ENCODE measurements around the gene ABCC9.

The ABCC9 gene

DNA sequence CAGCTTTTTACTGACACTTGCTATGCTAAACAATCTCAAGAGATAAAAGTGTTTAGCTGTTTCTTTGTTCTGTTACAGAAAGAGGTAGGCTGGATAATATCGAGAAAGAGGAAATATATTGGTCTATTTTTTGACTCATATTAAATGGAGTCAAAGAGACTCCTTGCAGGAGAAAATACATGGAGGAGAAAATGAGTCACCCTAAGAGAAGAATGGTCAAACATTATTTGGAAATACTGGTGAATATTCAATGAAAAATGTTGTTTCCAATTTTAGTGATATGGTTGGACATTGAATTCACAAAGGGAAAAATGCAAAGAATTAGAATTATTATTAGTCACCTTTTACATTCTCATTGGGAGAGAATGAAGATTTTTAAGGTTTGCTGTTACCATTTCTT lies 169.9 kb downstream of the ABCC9 start:
- H3K27me3 Mint-ChIP-seq: peaks cover 37% of the 10 kb centered on the region
- no peak overlapping the region for H3K4me3 Mint-ChIP-seq
- peaks cover 6% of the 10 kb centered on the region for H3K4me1 Mint-ChIP-seq (ENCODE audit: low read depth)
- H3K9me3 Mint-ChIP-seq: no peaks in the 10 kb centered on the region
- H3K27ac Mint-ChIP-seq: no peak overlapping the region
- H3K36me3 Mint-ChIP-seq (ENCODE audit: low read depth): no peaks in the 10 kb centered on the region

DNA sequence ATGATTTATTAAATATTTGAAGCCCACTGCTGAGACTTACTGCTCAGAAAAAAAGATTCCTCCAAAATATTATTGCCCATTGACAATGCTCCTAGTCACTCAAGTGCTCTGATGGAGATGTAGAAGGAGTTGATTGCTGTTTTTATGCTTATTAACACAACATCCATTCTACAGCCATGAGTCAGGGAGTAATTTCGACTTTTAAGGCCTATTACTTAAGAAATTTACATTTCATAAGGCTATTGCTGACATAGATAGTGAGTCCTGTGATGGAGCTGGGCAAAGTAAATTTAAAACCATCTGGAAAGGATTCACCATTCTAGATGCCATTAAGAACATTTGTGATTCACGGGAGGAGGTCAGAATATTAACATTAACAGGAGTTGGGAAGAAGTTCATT lies 171.9 kb downstream of the ABCC9 start:
- H3K4me3 Mint-ChIP-seq: no peak overlapping the region
- peaks cover 6% of the 10 kb centered on the region for H3K4me1 Mint-ChIP-seq (ENCODE audit: low read depth)
- H3K27me3 Mint-ChIP-seq: peaks cover 23% of the 10 kb centered on the region
- H3K27ac Mint-ChIP-seq: no peak overlapping the region
- H3K36me3 Mint-ChIP-seq (ENCODE audit: low read depth): no peaks in the 10 kb centered on the region
- H3K9me3 Mint-ChIP-seq: no peaks in the 10 kb centered on the region

DNA sequence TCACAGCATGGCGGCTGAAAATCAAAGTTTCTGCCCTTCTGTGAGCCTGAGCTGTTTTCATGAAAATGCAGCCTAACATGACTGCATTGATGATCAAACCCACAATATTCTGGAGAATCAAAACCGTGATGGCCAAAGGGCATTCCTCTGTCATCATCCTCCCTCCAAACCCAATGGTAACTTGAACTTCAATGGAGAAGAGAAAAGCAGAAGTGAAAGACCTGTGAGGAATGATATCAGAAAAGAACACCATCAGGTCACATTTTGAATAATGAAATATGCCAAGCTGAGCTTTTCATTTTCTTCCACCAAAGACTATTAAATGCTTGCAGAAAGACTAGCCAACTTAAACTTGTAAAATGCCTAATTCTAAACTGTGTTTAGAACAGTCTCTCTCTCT lies 174.8 kb downstream of the ABCC9 start:
- H3K9me3 Mint-ChIP-seq: no peaks in the 10 kb centered on the region
- H3K36me3 Mint-ChIP-seq (ENCODE audit: low read depth): no peaks in the 10 kb centered on the region
- H3K4me3 Mint-ChIP-seq: no peak overlapping the region
- peaks cover 4% of the 10 kb centered on the region for H3K27me3 Mint-ChIP-seq
- no peaks in the 10 kb centered on the region for H3K4me1 Mint-ChIP-seq (ENCODE audit: low read depth)
- no peak overlapping the region for H3K27ac Mint-ChIP-seq

DNA sequence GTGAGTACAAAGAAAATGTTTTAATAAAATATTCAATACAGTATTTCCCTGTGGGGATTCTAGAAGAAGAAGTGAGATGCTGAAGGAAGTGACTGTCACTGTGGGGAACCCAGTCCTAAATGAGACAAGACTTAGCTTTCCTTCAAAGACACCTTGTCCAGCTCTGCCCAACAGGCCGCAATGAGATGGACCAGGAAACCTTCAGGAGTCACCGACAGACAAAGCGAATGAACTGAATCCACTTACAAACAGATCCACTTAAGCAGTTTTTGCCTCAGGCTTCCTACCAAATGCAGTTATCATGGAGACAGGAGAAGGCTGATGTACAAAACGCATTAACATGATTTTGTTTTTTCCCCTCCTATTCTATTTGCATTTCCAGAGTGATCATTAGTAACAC lies 176.3 kb downstream of the ABCC9 start:
- Mint-ChIP-seq H3K9me3 (no peaks in the 10 kb centered on the region), H3K27ac (no peak overlapping the region), H3K4me1 (ENCODE audit: low read depth) (no peaks in the 10 kb centered on the region), H3K27me3 (no peaks in the 10 kb centered on the region), H3K36me3 (ENCODE audit: low read depth) (no peaks in the 10 kb centered on the region), H3K4me3 (no peak overlapping the region)

DNA sequence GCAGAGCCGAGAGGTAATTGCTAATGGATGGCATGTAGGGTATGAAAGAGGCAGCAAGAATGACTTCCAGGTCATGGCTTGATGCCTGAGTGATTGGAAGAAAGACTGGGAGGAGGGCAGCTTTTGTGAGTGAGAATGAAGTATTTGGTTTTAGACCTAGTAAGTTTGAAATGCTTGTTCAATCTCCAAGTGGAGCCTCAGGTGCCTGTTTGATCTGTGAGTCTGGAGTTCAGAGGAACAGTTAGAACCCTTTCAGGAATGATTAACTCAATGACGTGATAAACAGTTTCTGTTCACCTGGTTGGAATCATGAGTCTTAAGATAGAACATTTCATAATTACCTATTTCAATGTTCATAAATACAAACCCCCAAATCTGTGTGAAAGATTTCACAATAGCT lies 177.2 kb downstream of the ABCC9 start:
- Mint-ChIP-seq H3K4me3 (no peak overlapping the region), H3K4me1 (ENCODE audit: low read depth) (no peaks in the 10 kb centered on the region), H3K27me3 (no peaks in the 10 kb centered on the region), H3K9me3 (peaks cover 3% of the 10 kb centered on the region), H3K27ac (no peak overlapping the region), H3K36me3 (ENCODE audit: low read depth) (no peaks in the 10 kb centered on the region)

DNA sequence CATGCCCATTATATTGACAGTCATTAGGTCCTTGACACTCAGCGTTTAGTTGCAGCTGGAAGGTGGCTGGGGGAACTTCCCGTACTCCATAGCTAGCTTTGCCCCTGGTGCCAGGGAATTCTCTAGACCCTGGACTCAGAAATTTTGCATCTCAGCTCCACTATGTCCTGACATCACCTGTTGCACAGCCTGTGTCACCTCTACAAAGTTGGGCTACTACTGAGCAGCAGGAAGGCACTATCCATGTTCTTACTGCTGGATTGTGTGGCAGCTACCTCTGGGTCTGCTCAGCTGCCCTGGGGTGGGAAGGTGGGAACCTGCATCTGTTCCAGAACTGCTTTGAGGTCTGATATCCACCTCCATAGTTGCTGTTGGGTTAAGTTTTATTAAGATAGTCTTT lies 177.7 kb downstream of the ABCC9 start:
- Mint-ChIP-seq H3K27me3 (no peaks in the 10 kb centered on the region), H3K27ac (no peak overlapping the region), H3K4me3 (no peak overlapping the region), H3K36me3 (ENCODE audit: low read depth) (no peaks in the 10 kb centered on the region), H3K9me3 (peaks cover 4% of the 10 kb centered on the region), H3K4me1 (ENCODE audit: low read depth) (no peaks in the 10 kb centered on the region)

DNA sequence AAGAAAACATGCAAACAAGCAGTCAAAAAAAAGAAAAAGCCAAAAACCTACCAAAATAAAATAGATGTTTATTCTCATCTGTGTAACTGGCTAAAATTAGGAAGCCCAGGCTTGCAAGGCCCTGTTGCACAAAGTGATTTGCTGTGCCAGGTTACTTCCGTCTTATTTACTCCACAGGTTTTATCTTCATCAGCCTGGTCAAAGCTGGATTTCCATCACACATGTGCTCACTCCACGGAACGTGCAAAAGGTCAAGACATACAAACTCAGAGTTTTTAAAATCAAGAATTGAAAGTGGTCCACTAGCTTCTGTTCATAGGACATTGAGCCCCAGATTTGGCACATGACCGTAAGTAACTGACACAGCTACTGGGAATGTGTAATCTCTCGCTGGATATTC lies 181.5 kb downstream of the ABCC9 start:
- Mint-ChIP-seq H3K4me3 (no peak overlapping the region), H3K36me3 (ENCODE audit: low read depth) (no peaks in the 10 kb centered on the region), H3K9me3 (peaks cover 4% of the 10 kb centered on the region), H3K27ac (no peak overlapping the region), H3K27me3 (no peaks in the 10 kb centered on the region), H3K4me1 (ENCODE audit: low read depth) (no peaks in the 10 kb centered on the region)

DNA sequence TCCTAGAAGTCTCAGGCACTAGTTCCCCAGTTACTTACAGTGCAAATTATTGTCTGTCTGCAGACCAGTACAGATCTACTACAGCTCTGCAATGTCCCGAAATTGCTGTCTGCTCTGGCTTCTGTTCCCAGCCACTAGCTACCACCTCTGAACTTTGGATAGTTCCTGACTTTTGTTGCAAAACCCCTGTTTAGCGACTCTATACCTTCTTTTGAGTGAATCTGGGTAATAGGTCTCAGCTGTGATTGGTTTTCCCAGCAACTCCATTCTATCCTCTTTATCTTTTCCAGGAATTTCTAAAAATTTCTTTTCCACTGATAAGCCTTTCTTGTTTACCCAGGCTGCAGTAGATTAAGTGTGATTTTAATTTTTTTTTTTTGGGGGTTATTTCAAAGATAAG lies 183.5 kb downstream of the ABCC9 start:
- Mint-ChIP-seq H3K9me3 (peaks cover 4% of the 10 kb centered on the region), H3K27ac (no peak overlapping the region), H3K4me3 (no peak overlapping the region), H3K27me3 (no peaks in the 10 kb centered on the region), H3K4me1 (ENCODE audit: low read depth) (no peaks in the 10 kb centered on the region), H3K36me3 (ENCODE audit: low read depth) (no peaks in the 10 kb centered on the region)

DNA sequence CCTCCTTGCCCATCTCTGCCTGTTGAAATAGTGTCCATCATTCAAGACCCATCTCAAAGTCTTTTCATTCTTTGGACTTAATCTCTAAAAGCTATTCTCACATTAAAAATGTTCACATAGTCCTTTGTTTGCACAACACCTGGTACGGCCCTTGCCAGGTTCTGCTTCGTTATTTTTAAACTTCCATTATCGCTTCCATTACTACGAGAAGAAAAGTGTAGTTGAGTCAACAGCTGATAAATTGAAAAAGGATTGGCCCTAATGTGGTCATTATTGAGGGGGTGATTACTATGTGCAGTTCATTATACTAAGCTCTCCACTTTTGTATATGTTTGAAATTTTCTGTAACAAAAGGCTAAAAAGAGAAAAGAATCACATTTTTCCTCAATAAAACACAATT lies 184.5 kb downstream of the ABCC9 start:
- Mint-ChIP-seq H3K9me3 (peaks cover 4% of the 10 kb centered on the region), H3K27me3 (no peaks in the 10 kb centered on the region), H3K36me3 (ENCODE audit: low read depth) (no peaks in the 10 kb centered on the region), H3K4me3 (no peak overlapping the region), H3K27ac (no peak overlapping the region), H3K4me1 (ENCODE audit: low read depth) (no peaks in the 10 kb centered on the region)

DNA sequence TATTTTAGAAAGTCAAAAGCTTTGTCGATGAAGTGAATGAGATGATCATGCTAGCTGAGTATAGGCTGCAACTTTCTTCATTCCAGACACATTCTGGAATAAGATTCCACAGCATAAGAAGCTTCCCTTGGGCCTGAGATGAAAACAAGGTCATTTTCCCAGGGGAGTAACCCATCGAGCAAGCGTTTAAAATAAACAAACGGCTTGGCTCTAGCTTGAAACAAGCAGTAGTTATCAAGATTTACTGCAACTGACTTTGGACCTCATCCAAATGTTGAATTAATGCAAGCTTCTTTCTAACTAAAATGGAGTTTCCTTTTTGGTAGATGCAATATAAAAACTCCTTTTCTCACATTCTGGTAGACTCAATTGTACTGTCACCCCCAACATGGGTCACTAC lies 189.7 kb downstream of the ABCC9 start:
- no peaks in the 10 kb centered on the region for H3K27me3 Mint-ChIP-seq
- no peaks in the 10 kb centered on the region for H3K4me1 Mint-ChIP-seq (ENCODE audit: low read depth)
- H3K36me3 Mint-ChIP-seq (ENCODE audit: low read depth): no peaks in the 10 kb centered on the region
- H3K4me3 Mint-ChIP-seq: no peak overlapping the region
- H3K27ac Mint-ChIP-seq: no peak overlapping the region
- H3K9me3 Mint-ChIP-seq: no peaks in the 10 kb centered on the region

Data from stimulated activated naive CD8-positive, alpha-beta T cell treated with anti-CD3 and anti-CD28 coated beads, Interleukin-15, Interleukin-2, amounts not matched to agents 100 ng/mL and 50 ng/mL, for 24 hours (primary cell).